Chondrocyte (in vitro differentiated cells): ENCODE results near the gene ASPG. TPM values are rescaled to one million over a fixed set of nuclear protein-coding genes. Genes with fewer than 3 reads are reported as not detected.

Experiments
- DNase-seq: peaks from one replicate; pipeline ENCODE4 v3.0.0; 2021; ENCODE audit warnings: mixed read lengths, low spot score
- H3K27ac Mint-ChIP-seq: one replicate; pipeline ENCODE4 v1.8.0; 2021; ENCODE audit warnings: mild to moderate bottlenecking, moderate library complexity, mixed read lengths; ENCODE audit not compliant: unreplicated experiment
- H3K27me3 Mint-ChIP-seq: 2 replicates; pipeline ENCODE4 v1.8.0; 2021; ENCODE audit warnings: low read depth, mixed read lengths
- H3K36me3 Mint-ChIP-seq: 2 replicates; pipeline ENCODE4 v1.8.0; 2021; ENCODE audit warnings: low read depth, mixed read lengths
- H3K4me1 Mint-ChIP-seq: 2 replicates; pipeline ENCODE4 v1.8.0; 2021; ENCODE audit warnings: low read depth, mild to moderate bottlenecking, mixed read lengths
- H3K4me3 Mint-ChIP-seq: one replicate; pipeline ENCODE4 v1.8.0; 2021; ENCODE audit warnings: mild to moderate bottlenecking, moderate library complexity, mixed read lengths; ENCODE audit not compliant: unreplicated experiment
- H3K9me3 Mint-ChIP-seq: 2 replicates; pipeline ENCODE4 v1.8.0; 2021; ENCODE audit warnings: low read depth, mixed read lengths
- total RNA-seq: library from RNA; stranded (reverse); gene quantifications from 3 replicates; pipeline ENCODE4 v1.2.1, GENCODE V29; 2021
- TF ChIP-seq, protein P1 (sequence below): fragments of 200-600 bp; sonication (generic); IDR thresholded peaks from 2 replicates; pipeline ENCODE4 v1.5.0; 2021; ENCODE audit warnings: antibody characterized with exemption, mild to moderate bottlenecking, moderate library complexity

ASPG gene
- total RNA-seq, 1 donor from 2014 or later: not detected

GRCh38 chr14:104086661-104087461 lies 1.4 kb downstream of the ASPG start:
- Mint-ChIP-seq H3K9me3 (no peaks in the 10 kb centered on the region), H3K4me1 (no peaks in the 10 kb centered on the region), H3K27ac (no peak overlapping the region), H3K27me3 (peaks cover 26% of the 10 kb centered on the region), H3K36me3 (no peaks in the 10 kb centered on the region), H3K4me3 (no peak overlapping the region)
- TF ChIP-seq, protein P1, sequence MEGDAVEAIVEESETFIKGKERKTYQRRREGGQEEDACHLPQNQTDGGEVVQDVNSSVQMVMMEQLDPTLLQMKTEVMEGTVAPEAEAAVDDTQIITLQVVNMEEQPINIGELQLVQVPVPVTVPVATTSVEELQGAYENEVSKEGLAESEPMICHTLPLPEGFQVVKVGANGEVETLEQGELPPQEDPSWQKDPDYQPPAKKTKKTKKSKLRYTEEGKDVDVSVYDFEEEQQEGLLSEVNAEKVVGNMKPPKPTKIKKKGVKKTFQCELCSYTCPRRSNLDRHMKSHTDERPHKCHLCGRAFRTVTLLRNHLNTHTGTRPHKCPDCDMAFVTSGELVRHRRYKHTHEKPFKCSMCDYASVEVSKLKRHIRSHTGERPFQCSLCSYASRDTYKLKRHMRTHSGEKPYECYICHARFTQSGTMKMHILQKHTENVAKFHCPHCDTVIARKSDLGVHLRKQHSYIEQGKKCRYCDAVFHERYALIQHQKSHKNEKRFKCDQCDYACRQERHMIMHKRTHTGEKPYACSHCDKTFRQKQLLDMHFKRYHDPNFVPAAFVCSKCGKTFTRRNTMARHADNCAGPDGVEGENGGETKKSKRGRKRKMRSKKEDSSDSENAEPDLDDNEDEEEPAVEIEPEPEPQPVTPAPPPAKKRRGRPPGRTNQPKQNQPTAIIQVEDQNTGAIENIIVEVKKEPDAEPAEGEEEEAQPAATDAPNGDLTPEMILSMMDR: no peak
- DNase-seq: peak; percentile 77

DNA sequence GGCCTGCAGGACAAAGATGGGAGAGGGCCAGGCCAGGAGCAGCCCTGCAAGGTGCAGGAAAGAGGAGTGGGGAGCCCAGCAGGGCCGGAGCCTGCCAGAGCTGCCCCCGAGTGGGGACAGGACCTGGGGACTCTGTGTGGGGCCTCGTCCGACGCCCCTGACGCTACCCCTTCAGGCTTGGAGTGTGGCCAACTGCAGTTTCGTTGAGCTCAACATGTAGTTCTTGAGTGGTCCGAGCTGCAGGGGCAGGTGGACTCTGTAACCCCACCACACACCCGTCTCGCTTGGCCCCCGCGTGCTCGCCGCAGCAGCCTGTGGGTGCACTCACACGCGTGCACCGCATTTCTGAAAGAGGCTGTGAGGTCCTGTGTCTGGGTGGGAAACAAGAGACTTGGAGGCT lies 2.0 kb downstream of the ASPG start:
- H3K9me3 Mint-ChIP-seq: no peaks in the 10 kb centered on the region
- no peaks in the 10 kb centered on the region for H3K36me3 Mint-ChIP-seq
- peaks cover 21% of the 10 kb centered on the region for H3K27me3 Mint-ChIP-seq
- no peak overlapping the region for H3K27ac Mint-ChIP-seq
- H3K4me3 Mint-ChIP-seq: no peak overlapping the region
- TF ChIP-seq, protein P1: no peak
- no peak for DNase-seq
- H3K4me1 Mint-ChIP-seq: no peaks in the 10 kb centered on the region

DNA sequence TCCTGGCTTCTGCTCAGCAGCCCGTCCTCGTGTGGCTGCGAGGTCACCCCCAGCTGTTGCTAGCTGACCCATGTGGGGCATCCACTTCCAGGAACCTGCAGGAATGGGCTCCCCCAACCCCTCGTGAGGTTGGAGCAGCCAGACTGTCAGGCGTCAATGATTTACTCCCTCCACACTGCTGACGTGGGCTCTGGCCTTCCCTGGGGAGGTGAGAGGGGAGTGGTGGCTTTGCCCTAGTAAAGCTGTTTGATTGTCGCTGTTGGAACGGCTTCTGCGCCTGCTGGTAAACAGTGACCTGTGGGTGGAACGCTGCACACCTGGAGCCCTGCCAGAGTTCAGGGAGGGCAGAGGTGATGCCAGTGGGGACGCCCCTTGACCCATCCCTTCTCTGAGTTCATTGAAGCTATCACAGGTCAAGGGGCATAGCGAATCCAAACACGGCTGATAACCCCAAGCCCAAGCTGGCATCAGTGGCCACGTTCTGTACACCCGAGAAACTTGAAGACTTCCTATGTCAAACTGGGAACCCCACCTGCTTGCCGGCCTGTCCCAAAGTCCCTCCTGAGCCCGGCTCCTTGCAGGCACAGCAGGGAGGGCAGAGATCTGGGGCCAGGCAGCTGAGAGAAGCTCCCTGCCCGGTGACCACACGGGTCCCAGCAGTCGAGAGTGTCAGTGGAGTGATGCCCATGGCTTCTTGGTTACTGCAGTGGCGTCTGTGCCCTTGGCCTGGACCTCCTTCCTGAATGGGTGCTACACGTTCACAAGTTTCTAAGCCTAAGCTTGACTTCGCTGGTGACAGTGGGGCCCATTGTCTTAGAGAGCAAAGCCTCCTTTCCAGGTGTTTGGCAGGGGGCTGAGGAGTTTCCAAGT lies 2.7 kb downstream of the ASPG start:
- TF ChIP-seq, protein P1: no peak
- no peaks in the 10 kb centered on the region for H3K36me3 Mint-ChIP-seq
- H3K27ac Mint-ChIP-seq: no peak overlapping the region
- H3K4me3 Mint-ChIP-seq: no peak overlapping the region
- peaks cover 16% of the 10 kb centered on the region for H3K27me3 Mint-ChIP-seq
- H3K4me1 Mint-ChIP-seq: no peaks in the 10 kb centered on the region
- peak; percentile 81 for DNase-seq
- no peaks in the 10 kb centered on the region for H3K9me3 Mint-ChIP-seq

- TF ChIP-seq, protein P1: no peak
- Mint-ChIP-seq H3K27me3 (peaks cover 7% of the 10 kb centered on the region), H3K9me3 (no peaks in the 10 kb centered on the region), H3K27ac (no peak overlapping the region), H3K4me1 (no peaks in the 10 kb centered on the region), H3K36me3 (no peaks in the 10 kb centered on the region), H3K4me3 (no peak overlapping the region)
- DNase-seq: peak; percentile 77
Observed at GRCh38 chr14:104090071-104090748, 4.7 kb downstream of the ASPG start.
